Thymus (tissue), 11 donors: ENCODE data around the gene MMP28. TPM values are rescaled to one million over a fixed set of nuclear protein-coding genes. Genes with fewer than 3 reads are reported as not detected.

Experiments used
- DNase-seq, 9 donors: peaks; one replicate each; pipeline ENCODE4 v3.0.0-alpha.2; 2013; ENCODE audit warnings: low spot score in 9 of 9, low read depth in 6 of 9, missing footprints in 1 of 9
- H3K27ac ChIP-seq, 2 donors: one replicate each; pipeline ENCODE4 v1.5.1; 2013; ENCODE audit warnings: control low read depth in 1 of 2, low read depth in 1 of 2, low read length in 1 of 2, mild to moderate bottlenecking in 1 of 2, moderate library complexity in 1 of 2
- H3K27me3 ChIP-seq, 2 donors: one replicate each; pipeline ENCODE4 v1.5.1; 2013; ENCODE audit warnings: low read length in 1 of 2; ENCODE audit not compliant: control insufficient read depth in 2 of 2, insufficient read depth in 1 of 2
- H3K36me3 ChIP-seq, 2 donors: one replicate each; pipeline ENCODE4 v1.5.1; 2013; ENCODE audit warnings: low read length in 1 of 2, mild to moderate bottlenecking in 1 of 2, moderate library complexity in 1 of 2; ENCODE audit not compliant: control insufficient read depth in 2 of 2, insufficient read depth in 2 of 2
- H3K4me1 ChIP-seq, 2 donors: one replicate each; pipeline ENCODE4 v1.5.1; 2013; ENCODE audit warnings: low read length in 2 of 2; ENCODE audit not compliant: control insufficient read depth in 2 of 2, insufficient read depth in 2 of 2
- H3K4me3 ChIP-seq, 2 donors: one replicate each; pipeline ENCODE4 v1.5.1; 2013; ENCODE audit warnings: low read length in 2 of 2, control low read depth in 1 of 2, mild to moderate bottlenecking in 1 of 2
- H3K9me3 ChIP-seq, 2 donors: one replicate each; pipeline ENCODE4 v1.5.1; 2013; ENCODE audit warnings: low read length in 1 of 2, mild to moderate bottlenecking in 1 of 2; ENCODE audit not compliant: control insufficient read depth in 2 of 2, insufficient read depth in 1 of 2
- WGBS: extraction: QIAGEN DNeasy Blood & Tissue Kit; methylation state at CpG from one replicate; pipeline ENCODE4 v1.1.7; 2013; 5-methylcytosine and 5-hydroxymethylcytosine counted together
- polyA plus RNA-seq: library from polyadenylated mRNA; stranded (reverse); fragments of 200-250 nt; gene quantifications from one replicate; pipeline ENCODE4 v1.2.3, GENCODE V29; 2013
- total RNA-seq: library from RNA; stranded (reverse); fragments of 120-200 nt; gene quantifications from one replicate; pipeline ENCODE4 v1.2.4, GENCODE V29; 2013
- donor health status: healthy.

The MMP28 gene
- total and polyA plus RNA-seq, 2 donors = 1.1 to 4.7 TPM

DNA sequence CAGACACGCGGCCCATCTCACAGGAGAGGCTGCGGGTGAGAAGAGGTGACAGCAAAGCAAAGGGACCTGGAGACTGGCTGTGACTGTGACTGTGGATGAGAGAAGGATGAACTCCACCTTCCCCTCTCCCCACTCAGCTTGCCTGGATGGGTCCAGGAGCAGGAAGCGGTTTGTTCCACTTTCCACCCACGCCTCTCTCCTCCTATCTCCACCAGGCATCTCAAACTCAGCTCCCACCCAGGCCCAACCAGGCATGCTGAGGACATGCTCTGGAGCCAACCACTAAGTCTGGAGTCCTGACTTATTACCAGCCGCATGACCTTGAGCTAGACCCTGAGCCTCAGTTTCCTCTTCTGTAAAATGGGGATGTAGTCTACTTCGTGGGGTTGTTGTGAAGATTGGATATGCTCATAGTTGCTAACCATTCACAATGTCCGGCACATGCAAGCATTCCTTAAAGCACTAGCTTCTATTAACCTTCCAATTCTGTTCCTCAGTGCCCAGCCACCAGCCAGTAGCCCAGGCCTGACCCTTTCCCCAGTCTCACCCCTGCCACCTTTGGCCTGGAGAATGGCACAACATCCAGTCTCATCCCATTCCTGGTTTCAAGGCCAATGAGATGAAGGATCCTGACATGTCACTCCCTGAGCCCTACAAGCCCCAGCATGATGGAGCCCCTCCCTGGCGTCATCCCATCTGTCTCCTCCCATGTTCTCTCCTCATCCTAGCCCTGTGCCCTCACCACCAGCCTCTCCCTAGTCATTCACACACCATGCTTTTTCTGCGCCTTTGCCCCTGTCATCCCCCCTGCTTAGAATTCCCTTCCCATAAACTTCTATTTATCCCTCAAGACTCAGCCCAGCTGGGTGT lies 44.7 kb downstream of the MMP28 start:
- no peak overlapping the region for H3K4me3 ChIP-seq
- no peaks in the 10 kb centered on the region for H3K36me3 ChIP-seq
- no peak for DNase-seq
- no peaks in the 10 kb centered on the region for H3K9me3 ChIP-seq
- no peak overlapping the region for H3K27ac ChIP-seq
- peaks cover 4 to 8% of the 10 kb centered on the region in 2 donors for H3K4me1 ChIP-seq
- H3K27me3 ChIP-seq = peaks cover 9 to 42% of the 10 kb centered on the region in 2 donors
- WGBS = 94% methylated on average over 10 of the region's 10 CpGs

- Histone ChIP-seq H3K9me3 (no peaks in the 10 kb centered on the region), H3K36me3 (no peaks in the 10 kb centered on the region), H3K27ac (no peak overlapping the region), H3K27me3 (peaks cover 9 to 44% of the 10 kb centered on the region in 2 donors), H3K4me1 (peaks cover 4 to 8% of the 10 kb centered on the region in 2 donors), H3K4me3 (no peak overlapping the region)
- 11% methylated on average over 35 of the region's 35 CpGs for WGBS
- DNase-seq = peak in 1 of 9 donors; percentile 46
These were observed 45.7 kb downstream of the MMP28 start for GRCh38 chr17:35749560-35750412.

GRCh38 chr17:35748979-35749378 lies 46.5 kb downstream of the MMP28 start:
- no peak for DNase-seq
- Histone ChIP-seq H3K4me1 (peaks cover 4 to 8% of the 10 kb centered on the region in 2 donors), H3K4me3 (no peak overlapping the region), H3K36me3 (no peaks in the 10 kb centered on the region), H3K27ac (no peak overlapping the region), H3K27me3 (peaks cover 9 to 45% of the 10 kb centered on the region in 2 donors), H3K9me3 (no peaks in the 10 kb centered on the region)
- WGBS = 90% methylated on average over 6 of the region's 6 CpGs

GRCh38 chr17:35748341-35748841 lies 47.0 kb downstream of the MMP28 start:
- WGBS = 64% methylated on average over 4 of the region's 4 CpGs
- Histone ChIP-seq H3K9me3 (no peaks in the 10 kb centered on the region), H3K4me3 (no peak overlapping the region), H3K27ac (no peak overlapping the region), H3K36me3 (no peaks in the 10 kb centered on the region), H3K4me1 (peaks cover 4 to 8% of the 10 kb centered on the region in 2 donors), H3K27me3 (peaks cover 9 to 51% of the 10 kb centered on the region in 2 donors)
- DNase-seq = no peak

DNA sequence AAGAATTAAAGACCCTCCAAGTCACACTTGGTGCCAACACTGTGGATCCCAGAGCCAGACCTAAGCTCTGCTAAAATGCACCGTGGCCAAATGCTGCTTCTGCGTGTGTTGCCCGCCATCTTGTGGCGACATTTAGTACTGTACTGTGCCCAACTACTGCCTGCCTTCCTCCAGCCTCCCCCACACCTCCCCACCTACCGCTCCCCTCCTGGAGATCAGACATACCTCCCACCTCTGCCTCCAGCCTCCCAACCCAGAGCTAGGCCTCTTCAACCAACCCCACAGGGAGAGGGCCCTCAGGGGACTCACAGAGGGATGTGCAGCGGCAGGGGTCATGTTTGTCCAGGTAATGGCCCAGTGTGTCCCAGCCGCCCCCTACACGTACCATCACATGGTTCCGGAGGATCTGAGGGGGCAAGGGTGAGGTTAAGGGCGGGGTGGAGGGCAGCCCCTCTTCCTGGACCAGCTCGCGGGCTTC lies 47.9 kb downstream of the MMP28 start:
- Histone ChIP-seq H3K4me3 (no peak overlapping the region), H3K9me3 (no peaks in the 10 kb centered on the region), H3K4me1 (peaks cover 4 to 8% of the 10 kb centered on the region in 2 donors), H3K36me3 (no peaks in the 10 kb centered on the region), H3K27ac (no peak overlapping the region), H3K27me3 (peaks cover 10 to 53% of the 10 kb centered on the region in 2 donors)
- DNase-seq = peak; percentile 45 to 89 (median 77)
- 48% methylated on average over 12 of the region's 12 CpGs for WGBS

- peaks cover 4 to 12% of the 10 kb centered on the region in 2 donors for H3K4me1 ChIP-seq
- peaks cover 0 to 10% of the 10 kb centered on the region in 2 donors for H3K9me3 ChIP-seq
- no peak overlapping the region for H3K4me3 ChIP-seq
- no peak for DNase-seq
- H3K36me3 ChIP-seq = no peaks in the 10 kb centered on the region
- H3K27ac ChIP-seq = no peak overlapping the region
- peaks cover 16 to 61% of the 10 kb centered on the region in 2 donors for H3K27me3 ChIP-seq
- 97% methylated on average over 15 of the region's 15 CpGs for WGBS
These were observed 49.6 kb downstream of the MMP28 start for GRCh38 chr17:35745749-35746320.

DNA sequence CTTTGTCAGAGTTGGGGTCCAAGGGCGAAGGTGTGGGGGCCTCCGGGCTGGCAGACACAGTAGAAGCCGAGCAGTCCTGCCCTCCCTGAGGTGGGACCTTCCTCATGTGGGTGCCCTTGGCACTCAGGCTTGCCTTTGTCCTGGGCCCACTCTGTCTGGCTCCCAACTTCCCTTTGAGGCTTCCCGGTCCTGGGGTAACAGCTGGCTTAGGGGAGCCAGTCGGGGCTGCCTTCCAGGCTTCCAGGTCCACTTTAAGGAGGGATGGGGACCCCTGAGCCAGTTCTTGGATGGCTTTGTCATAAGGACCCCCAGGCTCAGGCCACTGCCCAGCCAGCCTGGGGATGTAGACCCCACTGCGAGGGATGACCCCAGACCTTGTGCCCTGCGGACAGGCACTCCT lies 50.2 kb downstream of the MMP28 start:
- 93% methylated on average over 7 of the region's 7 CpGs for WGBS
- no peaks in the 10 kb centered on the region for H3K36me3 ChIP-seq
- H3K27me3 ChIP-seq = peaks cover 16 to 61% of the 10 kb centered on the region in 2 donors
- no peak overlapping the region for H3K4me3 ChIP-seq
- H3K27ac ChIP-seq = no peak overlapping the region
- H3K9me3 ChIP-seq = peaks cover 0 to 11% of the 10 kb centered on the region in 2 donors
- H3K4me1 ChIP-seq = peaks cover 3 to 8% of the 10 kb centered on the region in 2 donors
- no peak for DNase-seq

- 93% methylated on average over 8 of the region's 8 CpGs for WGBS
- no peak for DNase-seq
- Histone ChIP-seq H3K27ac (no peak overlapping the region), H3K4me1 (peaks cover 0 to 6% of the 10 kb centered on the region in 2 donors), H3K36me3 (no peaks in the 10 kb centered on the region), H3K27me3 (peaks cover 16 to 61% of the 10 kb centered on the region in 2 donors), H3K4me3 (no peak overlapping the region), H3K9me3 (peaks cover 0 to 11% of the 10 kb centered on the region in 2 donors)
These were observed 50.6 kb downstream of the MMP28 start for GRCh38 chr17:35744830-35745229.
